Measurements from ENCODE around the gene CCL4L2.
"Not testable (repeated sequence)": the region's sequence is repeated elsewhere in the genome, so short reads cannot be mapped to it uniquely, and the experiment has no call there.

Gene CCL4L2

DNA sequence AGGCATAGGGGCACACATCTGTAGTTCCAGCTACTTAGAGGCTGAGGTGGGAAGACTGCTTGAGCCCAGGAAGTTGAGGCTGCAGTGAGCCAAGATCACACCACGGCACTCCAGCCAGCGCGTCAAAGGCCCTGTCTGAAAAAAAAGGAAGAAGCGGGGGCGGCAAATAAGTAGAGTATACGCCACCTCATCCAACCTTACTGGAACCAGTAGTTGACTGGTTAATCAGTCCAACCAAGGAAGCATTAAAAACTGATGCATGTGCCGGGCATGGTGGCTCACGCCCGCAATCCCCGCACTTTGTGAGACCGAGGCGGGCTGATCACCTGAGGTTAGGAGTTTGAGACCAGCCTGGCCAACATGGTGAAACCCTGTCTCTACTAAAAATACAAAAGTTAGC is 12.1 kb downstream of the CCL4L2 start:
- H3K4me1 Mint-ChIP-seq; H3K27ac Mint-ChIP-seq; H3K9me3 Mint-ChIP-seq; ATAC-seq (replicated peaks); H3K4me3 Mint-ChIP-seq; H3K36me3 Mint-ChIP-seq; DNase-seq; H3K27me3 Mint-ChIP-seq: not testable (repeated sequence)

- not testable (repeated sequence) for H3K4me3 Mint-ChIP-seq; H3K4me1 Mint-ChIP-seq; H3K9me3 Mint-ChIP-seq; H3K27ac Mint-ChIP-seq; DNase-seq; ATAC-seq (replicated peaks); H3K27me3 Mint-ChIP-seq; H3K36me3 Mint-ChIP-seq
Measured at GRCh38 chr17:36229644-36230043, 18.8 kb downstream of the CCL4L2 start.

DNA sequence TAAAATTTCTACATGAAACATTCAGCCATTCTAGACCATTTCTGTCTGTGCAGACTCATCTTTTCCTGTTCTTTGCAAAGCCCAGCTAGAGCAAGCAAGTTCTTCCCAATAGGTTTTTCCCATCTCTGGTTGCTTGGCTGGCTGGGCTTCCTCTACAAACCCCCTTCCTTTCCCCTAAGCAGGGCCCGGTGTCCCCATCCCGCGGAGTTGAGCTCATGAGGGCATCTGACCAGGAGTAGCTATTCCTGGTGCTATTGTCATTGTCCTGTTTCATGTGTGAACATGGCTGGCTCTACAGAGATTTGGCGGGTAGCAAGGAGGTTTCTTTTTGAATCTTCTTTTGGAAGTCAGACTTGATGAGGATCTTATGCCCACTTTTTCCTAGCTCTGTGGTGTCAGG is 31.2 kb downstream of the CCL4L2 start:
- ATAC-seq (replicated peaks); DNase-seq; H3K4me1 Mint-ChIP-seq; H3K27me3 Mint-ChIP-seq; H3K9me3 Mint-ChIP-seq; H3K4me3 Mint-ChIP-seq; H3K36me3 Mint-ChIP-seq; H3K27ac Mint-ChIP-seq: not testable (repeated sequence)

Measured in stimulated activated naive B cell treated with anti-CD40 and anti-IgM and Interleukin-4, amounts not matched to agents 10 μg/mL and 1 μg/mL and 100 μg/mL, for 72 hours (primary cell).